ENCODE results near the gene YWHAB.

Gene YWHAB

GRCh38 chr20:44911264-44911921 lies 25.9 kb downstream of the YWHAB start:
- DNase-seq (ENCODE audit: low read depth, low spot score) = peak; percentile 12

- no peak for DNase-seq (ENCODE audit: low read depth, low spot score)
These were observed 26.7 kb downstream of the YWHAB start for GRCh38 chr20:44912189-44912588.

DNA sequence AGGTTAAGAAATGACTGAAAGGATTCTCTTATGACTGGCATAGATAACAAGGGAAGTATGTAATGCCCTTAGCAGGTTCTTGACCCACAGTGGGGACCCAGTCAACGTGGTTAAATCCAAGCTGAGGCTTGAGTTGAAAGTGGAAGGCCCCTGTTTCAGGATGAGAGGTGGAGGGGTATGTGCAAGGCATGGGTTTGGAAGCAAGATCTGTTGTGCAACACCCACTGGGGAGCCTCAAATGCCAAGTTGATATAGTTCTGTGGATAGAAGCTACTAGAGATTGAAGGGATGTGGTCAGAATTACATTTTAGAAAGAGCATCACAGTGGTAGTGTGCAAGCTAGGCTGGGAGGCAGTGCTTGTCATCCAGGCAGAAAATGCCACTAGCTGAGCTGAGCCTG lies 29.4 kb downstream of the YWHAB start:
- DNase-seq (ENCODE audit: low read depth, low spot score) = no peak

GRCh38 chr20:44916586-44916985 lies 31.1 kb downstream of the YWHAB start:
- no peak for DNase-seq (ENCODE audit: low read depth, low spot score)

GRCh38 chr20:44917399-44917798 lies 31.9 kb downstream of the YWHAB start:
- DNase-seq (ENCODE audit: low read depth, low spot score) = no peak

GRCh38 chr20:44918342-44918741 lies 32.8 kb downstream of the YWHAB start:
- DNase-seq (ENCODE audit: low read depth, low spot score) = no peak

DNA sequence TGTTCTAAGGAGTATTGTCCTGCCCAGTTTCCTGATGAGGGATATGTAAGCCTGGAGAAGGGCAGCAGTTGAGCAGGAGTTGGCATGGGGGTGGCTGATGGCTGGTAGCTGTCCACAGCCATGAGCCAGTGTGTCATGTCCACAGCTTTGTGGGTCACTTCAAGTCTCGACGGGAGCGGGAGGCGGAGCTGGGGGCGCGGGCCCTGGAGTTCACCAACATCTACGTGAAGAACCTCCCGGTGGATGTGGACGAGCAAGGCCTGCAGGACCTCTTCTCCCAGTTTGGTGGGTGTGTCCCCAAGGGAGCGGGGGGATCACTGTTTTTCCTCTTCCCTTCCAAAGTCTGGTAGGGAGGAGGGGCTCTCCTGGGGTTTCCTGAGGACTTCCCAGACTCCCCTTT lies 33.3 kb downstream of the YWHAB start:
- no peak for DNase-seq (ENCODE audit: low read depth, low spot score)

GRCh38 chr20:44921447-44921846 lies 35.9 kb downstream of the YWHAB start:
- DNase-seq (ENCODE audit: low read depth, low spot score) = no peak

- DNase-seq (ENCODE audit: low read depth, low spot score) = no peak
These were observed 39.0 kb downstream of the YWHAB start for GRCh38 chr20:44924541-44924940.

DNA sequence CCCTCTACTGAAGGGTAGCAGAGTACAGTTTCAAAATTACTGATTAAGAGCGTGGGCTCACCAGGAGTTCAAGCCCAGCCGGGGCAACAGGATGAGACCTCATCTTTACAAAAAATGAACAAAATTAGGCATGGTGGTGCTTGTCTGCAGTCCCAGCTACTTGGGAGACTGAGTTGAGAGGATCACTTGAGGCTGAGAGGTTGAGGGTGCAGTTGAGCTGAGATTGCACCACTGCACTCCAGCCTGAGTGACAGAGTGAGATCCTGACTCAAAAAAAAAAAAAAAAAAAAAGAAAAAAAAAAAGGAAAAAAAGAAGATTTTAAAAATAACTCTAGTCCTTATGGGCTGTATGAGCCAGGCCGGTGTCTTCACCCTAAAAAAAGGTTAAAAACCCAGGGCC lies 43.1 kb downstream of the YWHAB start:
- DNase-seq (ENCODE audit: low read depth, low spot score) = no peak

DNA sequence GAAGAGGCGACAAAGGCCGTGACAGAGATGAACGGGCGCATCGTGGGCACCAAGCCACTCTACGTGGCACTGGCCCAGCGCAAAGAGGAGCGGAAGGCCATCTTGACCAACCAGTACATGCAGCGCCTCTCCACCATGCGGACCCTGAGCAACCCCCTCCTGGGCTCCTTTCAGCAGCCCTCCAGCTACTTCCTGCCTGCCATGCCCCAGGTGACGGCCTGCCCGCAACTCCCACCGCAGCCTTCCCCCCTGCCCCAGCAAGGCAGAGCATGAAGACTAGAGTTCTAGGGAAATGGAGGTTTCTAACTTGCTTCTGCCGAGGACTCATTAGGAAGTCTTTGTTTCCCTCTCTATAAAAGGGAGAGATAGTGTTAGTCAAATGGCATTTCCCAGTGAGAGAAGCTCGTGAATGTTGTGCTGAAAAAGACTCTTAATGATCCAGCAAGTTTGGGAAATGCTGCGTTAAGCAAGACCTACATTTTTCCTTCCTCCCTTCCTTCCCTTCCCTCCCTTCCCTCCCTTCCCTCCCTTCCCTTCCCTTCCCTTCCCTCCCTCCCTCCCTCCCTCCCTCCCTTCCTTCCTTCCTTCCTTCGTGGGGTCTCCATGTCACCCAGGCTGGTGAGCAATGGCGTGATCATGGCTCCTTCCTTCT lies 45.1 kb downstream of the YWHAB start:
- DNase-seq (ENCODE audit: low read depth, low spot score) = no peak

DNA sequence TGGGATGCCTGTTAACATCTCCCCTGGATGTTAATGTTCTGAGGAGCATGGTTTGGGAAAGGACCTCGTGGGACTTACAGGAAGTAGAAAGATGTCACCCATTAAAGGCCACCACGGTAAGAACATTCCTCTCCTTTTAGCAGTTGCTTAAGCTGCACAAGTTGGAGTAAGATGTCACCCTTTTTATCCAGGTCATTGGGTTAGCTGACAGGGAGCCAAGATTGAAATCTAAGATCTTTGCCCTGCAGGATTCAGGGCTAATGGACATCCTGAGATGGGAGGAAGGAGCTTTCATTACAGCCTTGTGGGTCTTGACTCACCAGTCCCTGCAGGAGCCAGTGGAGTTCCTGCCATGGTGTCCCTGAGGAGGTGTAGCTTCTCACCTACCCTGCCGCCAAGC lies 46.4 kb downstream of the YWHAB start:
- no peak for DNase-seq (ENCODE audit: low read depth, low spot score)

DNA sequence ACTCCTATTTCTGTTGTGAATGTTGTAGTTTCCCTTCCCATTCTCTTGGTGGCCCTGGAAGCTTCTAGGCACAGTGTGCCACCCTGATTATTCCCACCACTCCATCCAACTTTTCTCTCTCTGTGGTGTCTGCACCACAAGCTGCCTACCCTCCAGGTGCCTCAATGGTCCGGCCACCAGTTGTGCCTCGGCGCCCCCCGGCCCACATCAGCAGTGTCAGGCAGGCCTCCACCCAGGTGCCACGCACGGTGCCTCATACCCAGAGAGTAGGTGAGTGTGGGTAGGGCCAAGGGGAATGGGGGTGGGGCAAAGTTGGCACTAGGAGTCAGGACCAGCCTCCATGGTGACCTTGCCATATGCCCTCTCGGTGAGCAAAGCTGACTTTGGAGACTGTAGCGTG lies 47.4 kb downstream of the YWHAB start:
- DNase-seq (ENCODE audit: low read depth, low spot score) = no peak

DNA sequence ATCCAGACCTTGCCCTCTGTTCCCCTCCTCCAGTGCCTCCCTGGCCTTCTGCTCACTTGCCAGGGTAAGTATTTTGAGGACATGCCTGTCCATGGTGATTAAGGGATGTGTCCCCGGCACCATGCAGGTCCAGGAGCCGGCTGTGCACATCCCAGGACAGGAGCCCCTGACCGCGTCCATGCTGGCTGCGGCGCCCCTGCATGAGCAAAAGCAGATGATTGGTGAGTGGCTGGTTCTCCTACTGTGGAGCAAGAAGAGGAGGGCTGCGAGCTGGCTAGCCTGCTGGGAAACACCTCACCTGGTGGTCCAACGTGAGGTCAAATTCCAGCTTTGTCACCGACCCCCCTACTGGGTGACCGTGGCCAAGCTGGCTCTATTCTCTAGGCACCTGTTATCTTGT lies 51.0 kb downstream of the YWHAB start:
- DNase-seq (ENCODE audit: low read depth, low spot score) = no peak

DNA sequence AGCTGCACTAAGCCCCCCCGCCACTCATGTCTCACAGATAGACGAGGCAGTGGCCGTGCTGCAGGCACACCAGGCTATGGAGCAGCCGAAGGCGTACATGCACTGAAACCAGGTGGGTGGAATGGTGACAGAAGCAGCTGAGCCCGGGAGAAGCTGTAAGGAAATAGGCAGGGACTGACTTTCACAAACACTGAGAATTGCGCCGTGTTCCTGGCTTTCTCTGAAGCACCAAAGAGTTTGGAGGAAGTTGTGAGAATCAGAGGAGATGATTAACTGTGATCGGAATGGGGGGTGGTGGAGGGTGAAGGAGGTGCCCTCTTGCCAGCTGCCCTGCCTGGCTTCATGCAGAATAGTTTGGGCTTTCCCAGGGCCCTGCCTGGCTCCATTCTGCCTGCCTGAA lies 53.1 kb downstream of the YWHAB start:
- no peak for DNase-seq (ENCODE audit: low read depth, low spot score)

GRCh38 chr20:44941120-44941691 lies 55.7 kb downstream of the YWHAB start:
- DNase-seq (ENCODE audit: low read depth, low spot score) = no peak

DNA sequence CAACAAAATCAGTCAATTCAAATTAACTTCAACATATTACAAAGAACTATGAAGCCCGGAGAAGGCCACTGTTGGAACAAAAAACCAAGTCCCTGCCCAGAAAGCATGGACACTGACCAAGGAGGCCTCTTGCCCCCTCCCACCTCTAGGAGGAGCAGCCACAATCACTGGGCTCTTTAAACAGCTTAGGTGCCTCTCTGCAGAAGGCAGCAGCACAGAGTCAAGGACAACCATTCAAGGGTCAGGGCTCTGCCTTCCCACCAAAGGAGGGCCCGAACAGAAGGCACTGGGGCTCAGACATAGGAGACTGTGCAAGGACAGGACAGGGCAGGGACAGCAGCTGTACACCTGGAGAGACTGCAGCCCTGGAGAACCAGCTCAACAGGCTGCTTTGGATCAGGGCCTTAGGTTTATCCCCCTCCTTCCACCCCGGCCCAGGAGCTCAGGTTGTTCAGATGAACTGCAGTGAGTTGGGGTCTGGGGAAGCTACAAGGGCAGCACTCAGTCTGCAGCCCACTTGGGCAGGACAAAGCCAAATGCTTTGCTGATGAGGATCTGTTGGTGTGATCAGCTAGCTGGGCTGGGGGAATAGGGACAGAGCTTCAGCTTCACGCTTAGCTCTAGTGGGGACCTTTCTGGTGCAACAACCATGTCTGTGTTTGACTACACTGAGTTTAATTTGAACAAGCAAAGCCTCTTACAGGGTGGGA lies 56.9 kb downstream of the YWHAB start:
- no peak for DNase-seq (ENCODE audit: low read depth, low spot score)

- DNase-seq (ENCODE audit: low read depth, low spot score) = no peak
These were observed 58.3 kb downstream of the YWHAB start for GRCh38 chr20:44943828-44944227.

GRCh38 chr20:44945261-44945660 lies 59.8 kb downstream of the YWHAB start:
- DNase-seq (ENCODE audit: low read depth, low spot score) = no peak

GRCh38 chr20:44946271-44946852 lies 60.9 kb downstream of the YWHAB start:
- DNase-seq (ENCODE audit: low read depth, low spot score) = no peak

- DNase-seq (ENCODE audit: low read depth, low spot score) = no peak
These were observed 62.6 kb downstream of the YWHAB start for GRCh38 chr20:44948107-44948506.

GRCh38 chr20:44948513-44948912 lies 63.0 kb downstream of the YWHAB start:
- DNase-seq (ENCODE audit: low read depth, low spot score) = no peak
